GM23248 (cell line): ENCODE measurements around the gene ATG2B.

Source experiments
- EZH2 ChIP-seq: fragments of 200-600 bp; sonication (generic); IDR thresholded peaks from 2 replicates; pipeline ENCODE4 v1.6.1; 2018; ENCODE audit warnings: antibody characterized with exemption, mild to moderate bottlenecking; ENCODE audit not compliant: insufficient read depth, poor library complexity, severe bottlenecking
- EZH2phosphoT487 ChIP-seq: fragments of 200-600 bp; sonication (generic); IDR thresholded peaks from 2 replicates; pipeline ENCODE4 v1.6.1; 2018; ENCODE audit warnings: antibody characterized with exemption, moderate library complexity, mild to moderate bottlenecking, low read depth; ENCODE audit not compliant: insufficient read depth

- no peak for TF ChIP-seq EZH2
- TF ChIP-seq EZH2phosphoT487, result no peak
Observed at GRCh38 chr14:96391293-96392118, 28.4 kb upstream of the ATG2B start.
